HEK293T (cell line): Measurements from ENCODE around the gene SNTA1.
"Not testable (repeated sequence)": the region's sequence is repeated elsewhere in the genome, so short reads cannot be mapped to it uniquely, and the experiment has no call there.

Source experiments
- CTCF ChIA-PET: fragments of 350-600 bp; formaldehyde crosslinking; extraction: SDS; loops from one replicate; lab custom pipeline; 2021; ENCODE audit warnings: antibody characterized with exemption, inconsistent platforms; lab: Yijun Ruan, JAX
- POLR2A ChIA-PET: fragments of 350-600 bp; formaldehyde crosslinking; extraction: SDS; loops from one replicate; lab custom pipeline; 2020; ENCODE audit warnings: antibody characterized with exemption, inconsistent platforms; lab: Yijun Ruan, JAX
- DNase-seq: peaks from one replicate; pipeline ENCODE4 v3.0.0; 2012; ENCODE audit warnings: mixed read lengths; ENCODE audit errors: extremely low spot score
- ARNT ChIP-seq: fragments of 450-650 bp; IDR thresholded peaks from 2 replicates; pipeline ENCODE4 v1.6.1; 2017; ENCODE audit warnings: mild to moderate bottlenecking
- BHLHE40 ChIP-seq: fragments of 450-650 bp; IDR thresholded peaks from 2 replicates; pipeline ENCODE4 v1.6.1; 2016; ENCODE audit warnings: mild to moderate bottlenecking, moderate library complexity, borderline replicate concordance
- CTBP1 ChIP-seq: fragments of 450-650 bp; IDR thresholded peaks from 2 replicates; pipeline ENCODE4 v1.6.1; 2016; ENCODE audit warnings: borderline replicate concordance
- ELF4 ChIP-seq: fragments of 450-650 bp; IDR thresholded peaks from 2 replicates; pipeline ENCODE4 v1.6.1; 2017; ENCODE audit warnings: antibody characterized with exemption
- FOXA1 ChIP-seq: fragments of 450-650 bp; IDR thresholded peaks from 2 replicates; pipeline ENCODE4 v1.6.1; 2016; ENCODE audit warnings: mild to moderate bottlenecking
- FOXK2 ChIP-seq: fragments of 450-650 bp; IDR thresholded peaks from 2 replicates; pipeline ENCODE4 v1.6.1; 2016; ENCODE audit warnings: mild to moderate bottlenecking
- FOXM1 ChIP-seq: fragments of 450-650 bp; IDR thresholded peaks from 2 replicates; pipeline ENCODE4 v1.6.1; 2017; ENCODE audit warnings: mild to moderate bottlenecking, borderline replicate concordance
- HDGF ChIP-seq: fragments of 450-650 bp; IDR thresholded peaks from 2 replicates; pipeline ENCODE4 v1.6.1; 2017; ENCODE audit warnings: antibody characterized with exemption, borderline replicate concordance
- L3MBTL2 ChIP-seq: fragments of 450-650 bp; conservative IDR thresholded peaks from 2 replicates; pipeline ENCODE4 v1.6.1; 2016; ENCODE audit warnings: mild to moderate bottlenecking
- LEF1 ChIP-seq: fragments of 450-650 bp; IDR thresholded peaks from 2 replicates; pipeline ENCODE4 v1.6.1; 2017; ENCODE audit warnings: mild to moderate bottlenecking, borderline replicate concordance
- NFRKB ChIP-seq: fragments of 450-650 bp; IDR thresholded peaks from 2 replicates; pipeline ENCODE4 v1.6.1; 2016; ENCODE audit warnings: mild to moderate bottlenecking, moderate library complexity
- PKNOX1 ChIP-seq: fragments of 450-650 bp; IDR thresholded peaks from 2 replicates; pipeline ENCODE4 v1.6.1; 2016
- SP1 ChIP-seq: fragments of 450-650 bp; IDR thresholded peaks from 2 replicates; pipeline ENCODE4 v1.6.1; 2017
- SUZ12 ChIP-seq: fragments of 450-650 bp; IDR thresholded peaks from 2 replicates; pipeline ENCODE4 v1.6.1; 2016; ENCODE audit warnings: mild to moderate bottlenecking
- TARDBP ChIP-seq: fragments of 450-650 bp; IDR thresholded peaks from 2 replicates; pipeline ENCODE4 v1.6.1; 2016
- ZNF384 ChIP-seq: fragments of 450-650 bp; IDR thresholded peaks from 2 replicates; pipeline ENCODE4 v1.6.1; 2016

SNTA1 gene

GRCh38 chr20:33433465-33434234 is 9.9 kb downstream of the SNTA1 start:
- ChIA-PET CTCF (interaction anchor here (0.6 kb wide), 1 partner anchor 12 kb away, joined by 7 read pairs; no protein-coding TSS in a partner anchor), POLR2A (interaction anchor here (2.0 kb wide), 1 partner anchor 10 kb away, joined by 6 read pairs; the partner anchor contains the start of gene SNTA1)
- no peak for TF ChIP-seq FOXA1
- TF ChIP-seq SUZ12: no peak
- TF ChIP-seq BHLHE40: no peak
- TF ChIP-seq ZNF384: no peak
- TF ChIP-seq TARDBP: no peak
- TF ChIP-seq LEF1: no peak
- no peak for TF ChIP-seq FOXK2
- no peak for TF ChIP-seq PKNOX1
- no peak for DNase-seq

- no peak for DNase-seq
- TF ChIP-seq SUZ12: no peak
- ChIA-PET CTCF (no interaction called here), POLR2A (no interaction called here)
These were observed 11.7 kb downstream of the SNTA1 start for GRCh38 chr20:33431797-33432381.

GRCh38 chr20:33423875-33424274 is 19.7 kb downstream of the SNTA1 start:
- DNase-seq, POLR2A ChIA-PET, CTCF ChIA-PET: not testable (repeated sequence)

GRCh38 chr20:33423141-33423834 is 20.3 kb downstream of the SNTA1 start:
- CTCF ChIA-PET: no interaction called here
- POLR2A ChIA-PET: no interaction called here
- no peak for DNase-seq
- TF ChIP-seq SUZ12: no peak
- TF ChIP-seq ARNT: no peak
- TF ChIP-seq NFRKB: no peak
- TF ChIP-seq HDGF: no peak
- no peak for TF ChIP-seq FOXK2
- no peak for TF ChIP-seq CTBP1
- no peak for TF ChIP-seq BHLHE40
- no peak for TF ChIP-seq L3MBTL2
- no peak for TF ChIP-seq LEF1
- TF ChIP-seq ELF4: no peak
- no peak for TF ChIP-seq FOXM1
- TF ChIP-seq FOXA1: no peak
- TF ChIP-seq SP1: no peak
- TF ChIP-seq TARDBP: no peak
- TF ChIP-seq PKNOX1: no peak
- TF ChIP-seq ZNF384: no peak

- TF ChIP-seq LEF1: no peak
- TF ChIP-seq ELF4: no peak
- no peak for TF ChIP-seq BHLHE40
- no peak for TF ChIP-seq ARNT
- no peak for TF ChIP-seq PKNOX1
- no peak for TF ChIP-seq FOXA1
- no peak for TF ChIP-seq SP1
- TF ChIP-seq HDGF: no peak
- no peak for TF ChIP-seq FOXM1
- no peak for TF ChIP-seq SUZ12
- no peak for TF ChIP-seq ZNF384
- no peak for TF ChIP-seq NFRKB
- no peak for TF ChIP-seq FOXK2
- no peak for TF ChIP-seq CTBP1
- TF ChIP-seq L3MBTL2: no peak
- no peak for TF ChIP-seq TARDBP
- ChIA-PET CTCF (no interaction called here), POLR2A (no interaction called here)
- DNase-seq: no peak
These were observed 24.2 kb downstream of the SNTA1 start for GRCh38 chr20:33419140-33419974.
